ENCODE results near the gene OR3A1.
"Not testable (repeated sequence)": the region's sequence is repeated elsewhere in the genome, so short reads cannot be mapped to it uniquely, and the experiment has no call there.

The OR3A1 gene

DNA sequence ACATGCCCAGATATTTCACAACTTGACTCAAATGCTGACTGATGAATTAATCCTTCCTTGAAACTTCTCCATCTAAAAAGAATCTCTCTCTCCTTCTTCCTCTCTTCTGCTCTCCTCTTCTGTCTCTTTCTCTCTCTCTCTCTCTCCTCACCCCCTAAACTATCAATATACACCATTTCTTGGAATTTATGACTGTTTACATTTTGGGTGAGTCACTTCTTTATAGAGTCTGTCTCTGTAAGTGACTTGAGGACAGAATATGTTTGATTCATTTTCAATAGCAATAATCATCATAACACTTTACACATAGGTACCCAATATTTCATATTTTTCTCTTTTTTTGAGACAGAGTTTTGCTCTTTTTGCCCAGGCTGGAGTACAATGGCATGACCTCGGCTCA is 15.3 kb downstream of the OR3A1 start:
- no peak overlapping the region for H3K27ac ChIP-seq
- TF ChIP-seq CTCF (IDR thresholded peaks at IDR 0.05) (no peak), ZFX (IDR thresholded peaks at IDR 0.05; ENCODE audit: borderline replicate concordance) (no peak)

DNA sequence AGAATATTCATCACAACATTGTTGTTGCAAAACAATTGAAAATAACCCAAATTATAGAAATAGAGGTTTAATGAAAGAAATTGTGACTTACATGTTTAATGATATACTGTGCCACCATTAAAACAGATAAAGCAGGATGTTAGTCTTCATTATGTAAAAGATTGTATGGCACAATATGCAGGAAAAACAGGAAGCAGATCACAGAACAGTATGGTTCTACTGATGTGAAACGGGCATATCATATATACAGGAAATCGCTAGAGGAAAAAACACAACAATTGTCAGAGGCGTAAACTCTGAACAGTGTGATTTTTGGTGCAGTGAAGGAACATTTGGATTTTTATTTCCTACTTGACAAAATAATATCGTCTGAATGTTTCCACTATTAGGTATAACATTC is 22.0 kb downstream of the OR3A1 start:
- TF ChIP-seq ZFX (IDR thresholded peaks at IDR 0.05; ENCODE audit: borderline replicate concordance) (no peak), CTCF (IDR thresholded peaks at IDR 0.05) (no peak)
- H3K27ac ChIP-seq = no peak overlapping the region

- TF ChIP-seq CTCF (IDR thresholded peaks at IDR 0.05) (no peak), ZFX (IDR thresholded peaks at IDR 0.05; ENCODE audit: borderline replicate concordance) (no peak)
- no peak overlapping the region for H3K27ac ChIP-seq
Measured at GRCh38 chr17:3271072-3271848, 26.9 kb downstream of the OR3A1 start.

- H3K27ac ChIP-seq = no peak overlapping the region
- no peak for TF ChIP-seq ZFX (IDR thresholded peaks at IDR 0.05; ENCODE audit: borderline replicate concordance)
- TF ChIP-seq CTCF (IDR thresholded peaks at IDR 0.05) = no peak
Measured at GRCh38 chr17:3260600-3260999, 37.6 kb downstream of the OR3A1 start.

- H3K27ac ChIP-seq = no peak overlapping the region
- TF ChIP-seq ZFX (IDR thresholded peaks at IDR 0.05; ENCODE audit: borderline replicate concordance) (no peak), CTCF (IDR thresholded peaks at IDR 0.05) (no peak)
Measured at GRCh38 chr17:3260163-3260562, 38.0 kb downstream of the OR3A1 start.

- TF ChIP-seq ZFX (IDR thresholded peaks at IDR 0.05; ENCODE audit: borderline replicate concordance) = no peak
- no peak for TF ChIP-seq CTCF (IDR thresholded peaks at IDR 0.05)
Measured at GRCh38 chr17:3256575-3256974, 41.6 kb downstream of the OR3A1 start.

DNA sequence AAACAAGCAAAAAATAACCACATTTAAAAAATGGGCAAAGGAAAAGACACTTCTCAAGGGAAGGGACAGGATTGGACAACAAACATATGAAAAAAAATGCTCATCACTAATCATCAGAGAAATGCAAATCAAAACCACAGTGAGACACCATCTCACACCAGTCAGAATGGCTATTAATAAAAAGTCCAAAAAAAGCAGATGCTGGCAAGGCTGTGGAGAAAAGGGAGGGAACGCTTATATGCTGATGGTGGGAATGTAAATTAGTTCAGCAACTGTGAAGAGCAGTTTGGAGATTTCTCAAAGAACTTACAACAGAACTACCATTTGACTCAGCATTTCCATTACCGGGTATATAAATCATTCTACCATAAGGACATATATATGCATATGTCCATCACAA is 49.1 kb downstream of the OR3A1 start:
- H3K27ac ChIP-seq = not testable (repeated sequence)

More at GRCh38 chr17:3256575-3256974, 41.6 kb downstream of the OR3A1 start:
- H3K27ac ChIP-seq = no peak overlapping the region

DNA sequence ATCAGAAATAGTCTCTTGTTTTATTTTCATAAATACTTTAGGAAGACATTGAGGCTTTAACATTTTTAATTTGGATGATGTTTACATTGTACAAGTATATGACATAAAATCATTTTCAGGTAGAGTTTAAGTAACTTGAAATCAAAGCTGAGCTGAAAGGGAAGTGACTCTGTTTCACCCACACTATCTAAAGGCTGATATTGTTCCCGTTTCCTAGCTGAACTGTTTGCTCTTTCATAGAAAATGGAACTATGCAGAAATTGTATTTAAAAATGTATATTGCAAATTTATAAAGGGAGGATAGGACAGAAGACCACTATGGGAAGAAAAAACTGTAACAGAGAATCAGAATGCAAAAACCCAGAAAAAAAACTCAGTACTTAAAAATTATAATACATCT is 53.3 kb downstream of the OR3A1 start:
- not testable (repeated sequence) for H3K27ac ChIP-seq

DNA sequence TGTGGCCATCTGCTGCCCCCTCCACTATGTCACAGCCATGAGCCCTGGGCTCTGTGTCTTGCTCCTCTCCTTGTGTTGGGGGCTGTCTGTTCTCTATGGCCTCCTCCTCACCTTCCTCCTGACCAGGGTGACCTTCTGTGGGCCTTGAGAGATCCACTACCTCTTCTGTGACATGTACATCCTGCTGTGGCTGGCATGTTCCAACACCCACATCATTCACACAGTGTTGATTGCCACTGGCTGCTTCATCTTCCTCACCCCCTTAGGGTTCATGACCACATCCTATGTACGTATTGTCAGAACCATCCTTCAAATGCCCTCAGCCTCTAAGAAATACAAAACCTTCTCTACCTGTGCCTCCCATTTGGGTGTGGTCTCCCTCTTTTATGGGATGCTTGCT is 57.1 kb downstream of the OR3A1 start:
- not testable (repeated sequence) for H3K27ac ChIP-seq
